HCT116 (cell line): ENCODE data around the gene KIF12. TPM values are rescaled to one million over a fixed set of nuclear protein-coding genes. Genes with fewer than 3 reads are reported as not detected.

ENCODE experiments used
- ATAC-seq: fragments of 200-7000 bp; cut with Tn5 transposase; 2 replicates; pipeline ENCODE4 v1.9.1; 2020; ENCODE audit warnings: mild to moderate bottlenecking, moderate library complexity
- BruUV-seq: library from RNA; stranded (reverse); fragments of 400-500 nt; replicated peaks from 2 replicates; lab custom pipeline; 2021; lab: Mats Ljungman, UMichigan
- CTCF ChIA-PET: fragments of 300-600 bp; sonication (Branson Sonifier 250); formaldehyde crosslinking; loops from one replicate; lab custom pipeline; 2021; ENCODE audit warnings: antibody characterized with exemption; lab: Charles Lee
- POLR2A ChIA-PET: fragments of 300-600, 350-600 bp; sonication (Branson Sonifier 250); formaldehyde crosslinking; loops from one replicate; lab custom pipeline; 2021; ENCODE audit warnings: antibody characterized with exemption; lab: Charles Lee
- RAD21 ChIA-PET, 2 experiments: fragments of 300-600 bp; sonication (Branson Sonifier 250); formaldehyde crosslinking; loops; one replicate each; lab custom pipeline; 2023; ENCODE audit warnings: low total read pairs in 2 of 2; ENCODE audit not compliant: uncharacterized antibody in 2 of 2, unreplicated experiment in 2 of 2, low non-redundant PET in 1 of 2; lab: Charles Lee
- DNase-seq: peaks from one replicate; pipeline ENCODE4 v3.0.0-alpha.2; 2010; ENCODE audit warnings: low read depth, low spot score
- H2AFZ ChIP-seq: fragments of 200-600 bp; shearing (Covaris generic), sonication (generic); 2 replicates; pipeline ENCODE4 v1.6.1; 2017; ENCODE audit warnings: low read depth, mixed run types, mixed read lengths, antibody characterized with exemption, low read length; ENCODE audit not compliant: poor library complexity, severe bottlenecking
- H3K27ac ChIP-seq: 2 replicates; pipeline ENCODE4 v1.5.1; 2012; ENCODE audit warnings: low read depth, low read length
- H3K27me3 ChIP-seq: fragments of 200-600 bp; sonication (generic); 2 replicates; pipeline ENCODE4 v1.6.1; 2016; ENCODE audit warnings: mixed run types, low read length, mixed read lengths; ENCODE audit not compliant: insufficient read depth
- H3K36me3 ChIP-seq, 2 experiments: fragments of 200-500 bp in 1 of 2; fragments of 200-600 bp in 1 of 2; sonication (Bioruptor generic) in 1 of 2; sonication (generic) in 1 of 2; 2 replicates each; pipeline versions ENCODE4 v1.5.1 to v1.6.1; 2014 to 2016; ENCODE audit warnings: low read length in 2 of 2, inconsistent platforms in 1 of 2, mixed read lengths in 1 of 2, mixed run types in 1 of 2; ENCODE audit not compliant: insufficient read depth in 2 of 2, control insufficient read depth in 1 of 2
- H3K4me1 ChIP-seq, 2 experiments: fragments of 200-600 bp in 1 of 2; sonication (generic) in 1 of 2; 2 replicates each; pipeline versions ENCODE4 v1.5.1 to v1.6.1; 2012 to 2017; ENCODE audit warnings: low read length in 2 of 2, inconsistent platforms in 1 of 2, mild to moderate bottlenecking in 1 of 2, mixed read lengths in 1 of 2, mixed run types in 1 of 2, moderate library complexity in 1 of 2; ENCODE audit not compliant: insufficient read depth in 2 of 2, control insufficient read depth in 1 of 2
- H3K4me2 ChIP-seq: fragments of 200-600 bp; sonication (generic); 2 replicates; pipeline ENCODE4 v1.6.1; 2017; ENCODE audit warnings: mixed run types, low read length, mixed read lengths
- H3K4me3 ChIP-seq, 2 experiments: fragments of 200-600 bp in 1 of 2; sonication (generic) in 1 of 2; replicated peaks in 1 of 2; 2 replicates each; pipeline ENCODE4 v1.5.1; 2011 to 2016; ENCODE audit warnings: low read length in 2 of 2, control low read depth in 1 of 2, low read depth in 1 of 2, mild to moderate bottlenecking in 1 of 2, mixed read lengths in 1 of 2, mixed run types in 1 of 2
- H3K79me2 ChIP-seq: fragments of 200-600 bp; sonication (generic); 2 replicates; pipeline ENCODE4 v1.6.1; 2017; ENCODE audit warnings: mild to moderate bottlenecking, mixed run types, low read length, moderate library complexity, mixed read lengths; ENCODE audit not compliant: insufficient read depth
- H3K9ac ChIP-seq: fragments of 200-600 bp; sonication (generic); 2 replicates; pipeline ENCODE4 v1.6.1; 2016; ENCODE audit warnings: low read length, mixed read lengths
- H3K9me2 ChIP-seq: fragments of 200-600 bp; sonication (generic), shearing (Covaris generic); 2 replicates; pipeline ENCODE4 v1.6.1; 2017; ENCODE audit warnings: mixed run types, mild to moderate bottlenecking, moderate library complexity; ENCODE audit not compliant: insufficient read depth
- H3K9me3 ChIP-seq, 2 experiments: fragments of 200-500 bp in 1 of 2; fragments of 200-600 bp in 1 of 2; sonication (Bioruptor generic) in 1 of 2; sonication (generic) in 1 of 2; 2 replicates each; pipeline ENCODE4 v1.6.1; 2014 to 2017; ENCODE audit warnings: low read length in 2 of 2, mixed read lengths in 2 of 2, inconsistent platforms in 1 of 2, low read depth in 1 of 2, mild to moderate bottlenecking in 1 of 2, mixed run types in 1 of 2, moderate library complexity in 1 of 2; ENCODE audit not compliant: control insufficient read depth in 1 of 2, insufficient read depth in 1 of 2
- H4K20me1 ChIP-seq: fragments of 200-600 bp; sonication (generic), shearing (Covaris generic); 2 replicates; pipeline ENCODE4 v1.6.1; 2017; ENCODE audit warnings: mixed run types, mild to moderate bottlenecking, moderate library complexity; ENCODE audit not compliant: insufficient read depth
- CBX3 ChIP-seq: IDR thresholded peaks from 2 replicates; pipeline ENCODE4 v1.6.1; 2012; ENCODE audit warnings: low read depth
- CEBPB ChIP-seq: IDR thresholded peaks from 2 replicates; pipeline ENCODE4 v1.6.1; 2012; ENCODE audit warnings: low read depth
- EGR1 ChIP-seq: IDR thresholded peaks from 2 replicates; pipeline ENCODE4 v1.6.1; 2012; ENCODE audit warnings: low read depth
- ELF1 ChIP-seq: IDR thresholded peaks from 2 replicates; pipeline ENCODE4 v1.6.1; 2012; ENCODE audit warnings: low read depth, borderline replicate concordance
- EZH2 ChIP-seq: fragments of 200-600 bp; sonication (generic); IDR thresholded peaks from 2 replicates; pipeline ENCODE4 v1.6.1; 2017; ENCODE audit warnings: antibody characterized with exemption, mixed run types
- EZH2phosphoT487 ChIP-seq: fragments of 200-600 bp; IDR thresholded peaks from 2 replicates; pipeline ENCODE4 v1.6.1; 2018; ENCODE audit warnings: antibody characterized with exemption, borderline replicate concordance
- JUND ChIP-seq: IDR thresholded peaks from 2 replicates; pipeline ENCODE4 v1.6.1; 2012
- POLR2A ChIP-seq: IDR thresholded peaks from 2 replicates; pipeline ENCODE4 v1.7.0; 2011; ENCODE audit warnings: borderline replicate concordance; ENCODE audit not compliant: insufficient read depth, insufficient read length; ENCODE audit errors: extremely low read depth
- POLR2AphosphoS5 ChIP-seq: IDR thresholded peaks from 2 replicates; pipeline ENCODE4 v1.6.1; 2011; ENCODE audit warnings: mild to moderate bottlenecking, low read depth, low read length, moderate library complexity
- RAD21 ChIP-seq: IDR thresholded peaks from 2 replicates; pipeline ENCODE4 v1.6.1; 2012; ENCODE audit warnings: low read depth, mild to moderate bottlenecking
- SIN3A ChIP-seq: IDR thresholded peaks from 2 replicates; pipeline ENCODE4 v1.6.1; 2012; ENCODE audit warnings: low read depth
- SP1 ChIP-seq: IDR thresholded peaks from 2 replicates; pipeline ENCODE4 v1.6.1; 2012; ENCODE audit warnings: low read depth
- SRF ChIP-seq: IDR thresholded peaks from 2 replicates; pipeline ENCODE4 v1.6.1; 2012; ENCODE audit warnings: low read depth
- TCF7L2 ChIP-seq: IDR thresholded peaks from 2 replicates; pipeline ENCODE4 v1.7.0; 2011; ENCODE audit warnings: borderline replicate concordance, inconsistent platforms; ENCODE audit not compliant: insufficient read depth, insufficient read length; ENCODE audit errors: extremely low read depth
- YY1 ChIP-seq: IDR thresholded peaks from 2 replicates; pipeline ENCODE4 v1.6.1; 2011; ENCODE audit warnings: low read length, low read depth, moderate library complexity, mild to moderate bottlenecking; ENCODE audit not compliant: insufficient replicate concordance; ENCODE audit errors: extremely low read depth
- ZFX ChIP-seq: fragments of 450-650 bp; IDR thresholded peaks from 2 replicates; pipeline ENCODE4 v1.6.1; 2017
- ZNF274 ChIP-seq: fragments of 200-500 bp; sonication (Bioruptor generic); IDR thresholded peaks from 2 replicates; pipeline ENCODE4 v1.6.1; 2014; ENCODE audit warnings: mild to moderate bottlenecking, low read depth, low read length, inconsistent platforms
- intact Hi-C: fragments of 100-400 bp; cut with micrococcal nuclease; formaldehyde crosslinking; loops from 2 replicates; pipeline ENCODE4 v1.10.0; 2022
- total RNA-seq: library from RNA; stranded (reverse); gene quantifications from one replicate; pipeline ENCODE4 v1.2.1, GENCODE V29; 2021; ENCODE audit not compliant: unreplicated experiment
- TF ChIP-seq, protein P1 (sequence below): IDR thresholded peaks from 2 replicates; pipeline ENCODE4 v1.6.1; 2012; ENCODE audit warnings: low read depth
- TF ChIP-seq, protein P2 (sequence below): IDR thresholded peaks from 2 replicates; pipeline ENCODE4 v1.6.1; 2011; ENCODE audit warnings: mild to moderate bottlenecking, low read length, moderate library complexity; ENCODE audit not compliant: insufficient replicate concordance; ENCODE audit errors: extremely low read depth

The KIF12 gene
- total RNA-seq, 1 experiment from 2014 or later: 6.4 TPM

DNA sequence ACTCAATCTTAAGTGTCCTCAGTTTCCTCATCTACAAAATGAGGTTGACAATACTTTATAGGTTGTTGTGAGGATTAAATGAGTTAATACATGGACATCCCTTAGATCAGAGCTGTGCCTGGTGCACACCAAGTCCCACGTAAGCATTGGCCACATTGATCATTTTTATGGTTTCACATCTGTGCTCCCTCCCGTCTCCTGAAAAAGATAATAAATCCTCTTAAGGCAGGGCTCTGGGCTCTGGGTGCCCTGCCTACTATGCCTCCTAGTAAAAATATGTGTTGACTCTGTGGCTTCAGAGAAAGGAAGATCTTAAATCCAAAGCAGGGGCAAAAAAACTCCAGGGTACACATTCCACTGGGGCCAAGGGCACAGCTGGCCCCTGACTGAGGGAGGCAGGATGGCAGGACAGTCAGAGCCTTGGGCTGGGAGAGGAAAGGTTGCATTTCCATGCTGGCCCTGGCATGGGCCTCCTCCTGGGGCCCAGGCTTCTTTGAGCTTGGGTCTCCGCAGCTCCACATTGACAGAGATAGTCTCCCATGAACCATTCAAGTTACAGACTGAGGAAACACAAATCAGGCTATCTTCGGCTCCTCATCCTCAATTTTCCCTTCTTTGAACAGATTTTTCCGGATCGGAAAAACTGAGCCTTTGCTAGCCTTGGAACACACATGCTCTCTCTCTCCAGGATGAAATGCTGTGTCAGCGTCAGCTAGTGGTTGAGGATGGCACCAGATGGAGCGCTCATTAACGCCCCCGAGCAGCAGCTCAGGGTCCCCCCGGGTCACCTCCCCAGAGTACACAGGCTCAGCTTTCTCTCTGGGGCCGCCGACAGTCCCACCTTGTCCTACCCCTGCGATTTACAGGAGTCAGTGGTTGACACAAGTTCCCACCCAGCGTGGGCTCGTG, 22.4 kb upstream of the KIF12 start:
- H3K79me2 ChIP-seq: no peaks in the 10 kb centered on the region
- H3K4me3 ChIP-seq: no peak overlapping the region
- no peaks in the 10 kb centered on the region for H3K4me1 ChIP-seq
- no peak overlapping the region for H3K9ac ChIP-seq
- no peaks in the 10 kb centered on the region for H3K36me3 ChIP-seq
- H3K9me2 ChIP-seq: no peaks in the 10 kb centered on the region
- BruUV-seq: no TSS peak
- no peaks in the 10 kb centered on the region for H4K20me1 ChIP-seq
- ChIA-PET CTCF (no interaction called here), RAD21 (no interaction called here), POLR2A (no interaction called here)
- TF ChIP-seq TCF7L2 (no peak), EZH2phosphoT487 (no peak), YY1 (no peak), ZNF274 (no peak), ZFX (no peak), SRF (no peak), SIN3A (no peak), EZH2 (no peak), CBX3 (no peak), ELF1 (no peak), POLR2AphosphoS5 (no peak), JUND (no peak), CEBPB (no peak), EGR1 (no peak), POLR2A (no peak), RAD21 (no peak), SP1 (no peak)
- TF ChIP-seq, protein P1, sequence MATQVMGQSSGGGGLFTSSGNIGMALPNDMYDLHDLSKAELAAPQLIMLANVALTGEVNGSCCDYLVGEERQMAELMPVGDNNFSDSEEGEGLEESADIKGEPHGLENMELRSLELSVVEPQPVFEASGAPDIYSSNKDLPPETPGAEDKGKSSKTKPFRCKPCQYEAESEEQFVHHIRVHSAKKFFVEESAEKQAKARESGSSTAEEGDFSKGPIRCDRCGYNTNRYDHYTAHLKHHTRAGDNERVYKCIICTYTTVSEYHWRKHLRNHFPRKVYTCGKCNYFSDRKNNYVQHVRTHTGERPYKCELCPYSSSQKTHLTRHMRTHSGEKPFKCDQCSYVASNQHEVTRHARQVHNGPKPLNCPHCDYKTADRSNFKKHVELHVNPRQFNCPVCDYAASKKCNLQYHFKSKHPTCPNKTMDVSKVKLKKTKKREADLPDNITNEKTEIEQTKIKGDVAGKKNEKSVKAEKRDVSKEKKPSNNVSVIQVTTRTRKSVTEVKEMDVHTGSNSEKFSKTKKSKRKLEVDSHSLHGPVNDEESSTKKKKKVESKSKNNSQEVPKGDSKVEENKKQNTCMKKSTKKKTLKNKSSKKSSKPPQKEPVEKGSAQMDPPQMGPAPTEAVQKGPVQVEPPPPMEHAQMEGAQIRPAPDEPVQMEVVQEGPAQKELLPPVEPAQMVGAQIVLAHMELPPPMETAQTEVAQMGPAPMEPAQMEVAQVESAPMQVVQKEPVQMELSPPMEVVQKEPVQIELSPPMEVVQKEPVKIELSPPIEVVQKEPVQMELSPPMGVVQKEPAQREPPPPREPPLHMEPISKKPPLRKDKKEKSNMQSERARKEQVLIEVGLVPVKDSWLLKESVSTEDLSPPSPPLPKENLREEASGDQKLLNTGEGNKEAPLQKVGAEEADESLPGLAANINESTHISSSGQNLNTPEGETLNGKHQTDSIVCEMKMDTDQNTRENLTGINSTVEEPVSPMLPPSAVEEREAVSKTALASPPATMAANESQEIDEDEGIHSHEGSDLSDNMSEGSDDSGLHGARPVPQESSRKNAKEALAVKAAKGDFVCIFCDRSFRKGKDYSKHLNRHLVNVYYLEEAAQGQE: no peak
- TF ChIP-seq, protein P2, sequence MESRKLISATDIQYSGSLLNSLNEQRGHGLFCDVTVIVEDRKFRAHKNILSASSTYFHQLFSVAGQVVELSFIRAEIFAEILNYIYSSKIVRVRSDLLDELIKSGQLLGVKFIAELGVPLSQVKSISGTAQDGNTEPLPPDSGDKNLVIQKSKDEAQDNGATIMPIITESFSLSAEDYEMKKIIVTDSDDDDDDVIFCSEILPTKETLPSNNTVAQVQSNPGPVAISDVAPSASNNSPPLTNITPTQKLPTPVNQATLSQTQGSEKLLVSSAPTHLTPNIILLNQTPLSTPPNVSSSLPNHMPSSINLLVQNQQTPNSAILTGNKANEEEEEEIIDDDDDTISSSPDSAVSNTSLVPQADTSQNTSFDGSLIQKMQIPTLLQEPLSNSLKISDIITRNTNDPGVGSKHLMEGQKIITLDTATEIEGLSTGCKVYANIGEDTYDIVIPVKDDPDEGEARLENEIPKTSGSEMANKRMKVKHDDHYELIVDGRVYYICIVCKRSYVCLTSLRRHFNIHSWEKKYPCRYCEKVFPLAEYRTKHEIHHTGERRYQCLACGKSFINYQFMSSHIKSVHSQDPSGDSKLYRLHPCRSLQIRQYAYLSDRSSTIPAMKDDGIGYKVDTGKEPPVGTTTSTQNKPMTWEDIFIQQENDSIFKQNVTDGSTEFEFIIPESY: no peak
- H3K27ac ChIP-seq: no peak overlapping the region
- intact Hi-C loops: no loop called here
- H2AFZ ChIP-seq: no peak overlapping the region
- no peak overlapping the region for H3K4me2 ChIP-seq
- ATAC-seq: no peak
- peaks cover 9% of the 10 kb centered on the region; the same call in 1 of the 2 replicates for H3K27me3 ChIP-seq
- H3K9me3 ChIP-seq: no peaks in the 10 kb centered on the region
- no peak for DNase-seq
